Stomach smooth muscle (tissue), 2 donors: ENCODE data around the gene BSDC1.

Experiments used
- H3K27ac ChIP-seq: one replicate; pipeline ENCODE4 v1.7.0; 2013; ENCODE audit warnings: mild to moderate bottlenecking, low read length, inconsistent platforms
- H3K27me3 ChIP-seq, 2 donors: one replicate each; pipeline ENCODE4 v1.7.0; 2013; ENCODE audit warnings: low read length in 2 of 2; ENCODE audit not compliant: insufficient read depth in 2 of 2, control insufficient read depth in 1 of 2
- H3K36me3 ChIP-seq, 2 donors: one replicate each; pipeline ENCODE4 v1.7.0; 2013; ENCODE audit warnings: low read length in 2 of 2; ENCODE audit not compliant: control insufficient read depth in 2 of 2, insufficient read depth in 2 of 2
- H3K4me1 ChIP-seq: one replicate; pipeline ENCODE4 v1.7.0; 2013; ENCODE audit warnings: low read length; ENCODE audit not compliant: control insufficient read depth, insufficient read depth
- H3K4me3 ChIP-seq, 2 donors: one replicate each; pipeline ENCODE4 v1.7.0; 2013; ENCODE audit warnings: low read length in 2 of 2
- H3K9ac ChIP-seq, 2 donors: one replicate each; pipeline ENCODE4 v1.7.0; 2013; ENCODE audit warnings: low read length in 2 of 2, mild to moderate bottlenecking in 1 of 2
- H3K9me3 ChIP-seq, 2 donors: one replicate each; pipeline ENCODE4 v1.7.0; 2013; ENCODE audit warnings: low read length in 2 of 2; ENCODE audit not compliant: control insufficient read depth in 2 of 2
- donor health status: healthy.
- donor health status: Pancreatic carcinoma.

The BSDC1 gene

GRCh38 chr1:32335535-32335789, 58.8 kb downstream of the BSDC1 start:
- peaks cover 21% of the 10 kb centered on the region for H3K4me1 ChIP-seq
- H3K27ac ChIP-seq = no peak overlapping the region
- no peak overlapping the region for H3K9ac ChIP-seq
- H3K4me3 ChIP-seq = peak overlapping the region; percentile 43 to 70
- H3K27me3 ChIP-seq = no peaks in the 10 kb centered on the region
- H3K36me3 ChIP-seq = peaks cover 13 to 23% of the 10 kb centered on the region in 2 donors
- no peaks in the 10 kb centered on the region for H3K9me3 ChIP-seq

GRCh38 chr1:32334864-32335534, 59.2 kb downstream of the BSDC1 start:
- no peaks in the 10 kb centered on the region for H3K9me3 ChIP-seq
- H3K4me1 ChIP-seq = peaks cover 21% of the 10 kb centered on the region
- H3K27ac ChIP-seq = no peak overlapping the region
- peaks cover 13 to 28% of the 10 kb centered on the region in 2 donors for H3K36me3 ChIP-seq
- peak overlapping the region; percentile 43 to 70 for H3K4me3 ChIP-seq
- H3K9ac ChIP-seq = peak overlapping the region in 1 of 2 donors; percentile 28
- H3K27me3 ChIP-seq = no peaks in the 10 kb centered on the region

GRCh38 chr1:32334274-32334861, 59.9 kb downstream of the BSDC1 start:
- Histone ChIP-seq H3K36me3 (peaks cover 15 to 34% of the 10 kb centered on the region in 2 donors), H3K4me3 (peak overlapping the region in 1 of 2 donors; percentile 70), H3K9me3 (no peaks in the 10 kb centered on the region), H3K9ac (peak overlapping the region in 1 of 2 donors; percentile 28), H3K4me1 (peaks cover 21% of the 10 kb centered on the region), H3K27me3 (no peaks in the 10 kb centered on the region), H3K27ac (no peak overlapping the region)

GRCh38 chr1:32333251-32333963, 60.8 kb downstream of the BSDC1 start:
- Histone ChIP-seq H3K36me3 (peaks cover 20 to 44% of the 10 kb centered on the region in 2 donors), H3K4me1 (peaks cover 21% of the 10 kb centered on the region), H3K4me3 (no peak overlapping the region), H3K9ac (no peak overlapping the region), H3K27me3 (no peaks in the 10 kb centered on the region), H3K27ac (no peak overlapping the region), H3K9me3 (no peaks in the 10 kb centered on the region)

- Histone ChIP-seq H3K27me3 (no peaks in the 10 kb centered on the region), H3K27ac (no peak overlapping the region), H3K36me3 (peaks cover 25 to 50% of the 10 kb centered on the region in 2 donors), H3K4me3 (no peak overlapping the region), H3K4me1 (peaks cover 15% of the 10 kb centered on the region), H3K9me3 (no peaks in the 10 kb centered on the region), H3K9ac (no peak overlapping the region)
These were observed 61.8 kb downstream of the BSDC1 start for GRCh38 chr1:32332290-32333079.

GRCh38 chr1:32331549-32331948, 62.7 kb downstream of the BSDC1 start:
- Histone ChIP-seq H3K4me1 (peaks cover 13% of the 10 kb centered on the region), H3K27ac (no peak overlapping the region), H3K4me3 (no peak overlapping the region), H3K9me3 (no peaks in the 10 kb centered on the region), H3K9ac (no peak overlapping the region), H3K36me3 (peaks cover 33 to 56% of the 10 kb centered on the region in 2 donors), H3K27me3 (no peaks in the 10 kb centered on the region)

GRCh38 chr1:32330558-32331151, 63.6 kb downstream of the BSDC1 start:
- no peak overlapping the region for H3K27ac ChIP-seq
- H3K4me1 ChIP-seq = peaks cover 8% of the 10 kb centered on the region
- no peak overlapping the region for H3K9ac ChIP-seq
- no peaks in the 10 kb centered on the region for H3K27me3 ChIP-seq
- H3K36me3 ChIP-seq = peaks cover 33 to 56% of the 10 kb centered on the region in 2 donors
- no peak overlapping the region for H3K4me3 ChIP-seq
- no peaks in the 10 kb centered on the region for H3K9me3 ChIP-seq

- no peak overlapping the region for H3K9ac ChIP-seq
- no peaks in the 10 kb centered on the region for H3K9me3 ChIP-seq
- peaks cover 5% of the 10 kb centered on the region for H3K4me1 ChIP-seq
- H3K36me3 ChIP-seq = peaks cover 33 to 56% of the 10 kb centered on the region in 2 donors
- H3K27ac ChIP-seq = no peak overlapping the region
- H3K27me3 ChIP-seq = no peaks in the 10 kb centered on the region
- no peak overlapping the region for H3K4me3 ChIP-seq
These were observed 64.2 kb downstream of the BSDC1 start for GRCh38 chr1:32329931-32330466.

GRCh38 chr1:32327204-32327603, 67.0 kb downstream of the BSDC1 start:
- peaks cover 35 to 48% of the 10 kb centered on the region in 2 donors for H3K36me3 ChIP-seq
- no peak overlapping the region for H3K27ac ChIP-seq

GRCh38 chr1:32321712-32322291, 72.4 kb downstream of the BSDC1 start:
- peaks cover 6 to 12% of the 10 kb centered on the region in 2 donors for H3K36me3 ChIP-seq
- no peak overlapping the region for H3K27ac ChIP-seq
- H3K4me3 ChIP-seq = no peak overlapping the region
- no peaks in the 10 kb centered on the region for H3K9me3 ChIP-seq
- no peak overlapping the region for H3K9ac ChIP-seq
- H3K27me3 ChIP-seq = no peaks in the 10 kb centered on the region
- no peaks in the 10 kb centered on the region for H3K4me1 ChIP-seq

More at GRCh38 chr1:32327204-32327603, 67.0 kb downstream of the BSDC1 start:
- Histone ChIP-seq H3K27me3 (no peaks in the 10 kb centered on the region), H3K4me3 (no peak overlapping the region), H3K9me3 (no peaks in the 10 kb centered on the region), H3K4me1 (no peaks in the 10 kb centered on the region), H3K9ac (no peak overlapping the region)
